Activated CD4-positive, alpha-beta T cell treated with anti-CD3 and anti-CD28 coated beads, Interleukin-2, amount 50 U/mL, for 16 hours (primary cell): ENCODE measurements around the gene NAA80.

ENCODE experiments used
- DNase-seq: peaks from one replicate; pipeline ENCODE4 v3.0.0-alpha.2; 2020

The NAA80 gene

DNA sequence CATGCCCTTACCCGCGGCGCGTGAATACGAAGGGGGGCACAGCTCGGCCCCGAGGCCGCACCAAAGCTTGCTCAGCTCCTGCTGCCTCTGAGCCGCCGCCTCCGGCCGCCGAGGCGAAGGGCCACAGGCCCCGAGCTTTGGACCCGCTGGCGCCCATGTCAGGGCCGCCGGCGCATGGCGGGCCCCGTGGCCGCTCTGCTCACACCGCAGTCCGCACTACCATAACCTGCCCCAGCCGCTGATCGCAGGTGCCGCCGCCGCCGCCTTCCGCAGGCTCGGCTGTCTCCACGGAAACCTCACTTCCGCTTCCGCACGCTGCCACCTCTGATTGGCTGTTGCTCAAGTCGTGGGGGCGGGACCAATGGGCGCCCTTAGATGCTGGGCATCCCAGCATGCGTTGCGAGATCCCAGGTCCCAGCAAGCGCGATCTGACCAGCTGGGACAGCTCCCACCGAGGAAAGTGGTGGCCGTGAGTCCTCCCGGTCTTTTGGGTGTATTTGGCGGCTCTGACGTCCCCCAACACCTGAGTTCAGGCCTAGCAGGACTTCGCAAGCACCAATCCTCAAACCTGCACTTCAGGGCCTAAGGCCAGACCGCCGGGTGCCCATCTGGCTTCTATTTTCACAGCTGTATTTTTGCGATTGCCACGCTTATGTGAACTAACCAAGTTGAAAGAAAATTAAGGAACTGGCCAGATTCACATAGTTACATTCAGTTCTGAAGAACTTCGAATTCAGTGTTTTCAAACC lies 28.9 kb upstream of the NAA80 start, which contains the start of gene TUSC2:
Gene TUSC2, minus strand, starts transcription at position 281 of the 749 bp plus-strand sequence. Its CDS starts 124 bp downstream, at position 157.
- DNase-seq, result peak; percentile 97

DNA sequence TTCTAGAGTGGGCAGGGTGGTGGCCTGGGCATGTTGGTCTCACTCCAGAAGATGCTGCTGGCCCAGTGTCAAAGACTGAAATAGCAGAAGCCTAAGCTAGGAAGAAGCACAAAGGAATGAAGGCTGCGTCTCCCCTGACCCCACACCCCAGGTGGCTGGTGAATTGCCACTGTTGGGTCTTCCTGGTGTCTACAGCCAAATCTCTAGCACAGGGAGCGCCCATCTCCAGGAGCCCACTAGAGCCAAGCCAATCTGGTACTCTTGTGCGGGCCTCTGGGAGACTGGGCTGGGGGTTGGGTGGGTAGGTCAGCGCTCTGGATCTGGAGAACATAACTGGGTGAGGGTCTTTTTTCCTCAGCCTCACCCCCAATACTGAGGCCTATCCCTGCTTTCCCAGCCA lies 27.9 kb upstream of the NAA80 start:
- DNase-seq, result no peak

DNA sequence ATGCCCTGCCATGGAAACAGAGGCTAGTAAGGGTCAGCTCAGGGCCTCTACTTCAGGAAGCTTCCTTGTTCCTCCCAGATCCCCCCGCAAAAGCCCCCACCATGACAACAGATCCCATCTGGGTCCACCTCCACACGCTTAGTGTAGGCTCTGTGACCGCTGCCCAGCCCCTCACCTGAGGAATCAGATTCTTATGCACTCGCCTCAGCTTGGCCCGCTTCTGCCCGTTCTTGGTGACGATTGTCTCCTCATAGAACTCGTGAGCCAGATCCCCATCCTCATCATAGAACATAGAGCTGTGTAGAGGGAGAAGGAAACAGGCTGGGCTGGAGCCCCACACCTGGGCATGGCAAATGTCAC lies 27.0 kb upstream of the NAA80 start:
- DNase-seq, result no peak

DNA sequence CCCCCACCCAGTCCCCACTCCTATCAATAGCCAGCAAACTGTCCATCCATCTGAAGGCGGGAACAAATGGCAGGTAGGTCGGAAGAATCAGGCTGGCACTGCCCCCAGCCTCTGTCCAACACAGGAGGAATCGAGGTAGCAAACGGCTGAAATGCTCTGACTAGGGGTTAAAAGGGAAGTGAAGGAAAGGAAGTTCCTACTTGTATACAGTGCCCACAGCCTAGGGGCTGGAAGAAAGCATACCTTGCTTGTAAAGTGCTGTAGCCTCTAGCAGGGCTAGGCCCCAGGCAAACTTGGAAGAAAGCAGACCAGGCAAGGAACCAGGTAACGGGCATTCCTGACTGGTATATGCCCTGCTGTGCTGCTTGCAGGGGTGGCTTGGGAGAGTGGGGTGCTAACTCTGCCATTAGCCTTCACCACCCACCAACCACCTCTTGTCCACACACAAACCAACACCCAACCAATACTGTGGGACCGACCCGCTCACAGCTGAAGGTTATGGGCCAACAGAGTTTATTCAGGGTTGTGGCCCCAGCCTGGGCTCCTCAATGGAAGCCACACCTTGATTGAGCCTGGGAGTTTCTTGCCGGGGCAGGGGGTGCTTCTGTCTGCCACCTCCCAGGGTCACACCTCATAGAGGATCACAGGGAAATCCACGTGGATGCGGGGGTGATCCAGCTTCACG lies 26.4 kb upstream of the NAA80 start:
- no peak for DNase-seq

DNA sequence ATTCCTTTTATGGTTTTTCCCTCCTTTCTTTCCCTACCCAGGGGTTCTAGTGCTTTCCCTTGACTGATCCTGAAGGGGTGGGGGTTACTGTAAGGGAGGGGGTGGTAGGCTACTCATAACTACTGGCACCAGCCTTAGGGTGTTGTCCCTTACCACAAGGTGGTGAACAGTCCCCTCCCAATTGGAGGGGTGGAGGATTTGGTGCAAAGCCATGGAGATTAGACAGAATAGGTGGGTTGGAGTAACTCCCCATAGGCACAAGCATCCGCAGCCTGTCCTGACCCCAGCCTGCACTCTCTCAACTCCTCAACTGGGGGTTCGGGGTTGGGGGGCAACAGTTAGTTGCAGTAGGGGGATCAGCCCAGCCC lies 25.9 kb upstream of the NAA80 start:
- no peak for DNase-seq

DNA sequence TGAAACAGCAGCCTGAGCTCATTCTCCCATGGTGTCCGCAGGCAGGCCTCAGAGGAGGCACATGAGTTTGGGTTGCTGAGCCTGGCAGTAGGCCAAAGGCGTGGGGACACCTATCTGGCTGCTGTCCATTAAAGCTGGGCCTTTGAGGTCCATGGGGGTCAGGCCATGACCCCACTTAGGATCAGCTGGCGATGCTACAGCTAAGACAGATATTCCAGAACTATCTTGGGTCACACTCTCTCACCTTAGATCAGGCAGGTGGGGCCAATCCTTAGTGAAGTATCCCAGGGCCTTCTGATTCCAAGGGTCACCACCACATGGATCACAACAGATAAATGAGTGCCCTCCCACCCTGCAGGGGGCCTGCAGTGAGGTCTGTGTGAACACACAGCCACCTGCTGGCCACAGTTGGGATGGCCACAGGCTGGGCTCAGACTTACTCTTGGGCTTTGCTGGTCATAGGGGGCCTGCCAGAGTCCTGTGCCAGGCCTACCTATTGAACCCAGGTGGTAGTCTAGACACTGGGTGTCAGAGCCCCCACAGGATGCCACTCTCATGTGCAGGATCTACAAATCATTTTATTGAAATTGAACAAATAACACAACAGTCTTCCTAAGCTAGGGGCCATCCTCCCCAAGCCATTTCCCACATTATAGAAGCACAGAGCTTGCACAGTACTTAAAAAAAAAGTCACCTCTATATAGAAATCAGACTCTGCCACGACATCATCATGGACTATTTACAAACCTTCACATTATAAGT lies 25.3 kb upstream of the NAA80 start:
- peak; percentile 60 for DNase-seq

DNA sequence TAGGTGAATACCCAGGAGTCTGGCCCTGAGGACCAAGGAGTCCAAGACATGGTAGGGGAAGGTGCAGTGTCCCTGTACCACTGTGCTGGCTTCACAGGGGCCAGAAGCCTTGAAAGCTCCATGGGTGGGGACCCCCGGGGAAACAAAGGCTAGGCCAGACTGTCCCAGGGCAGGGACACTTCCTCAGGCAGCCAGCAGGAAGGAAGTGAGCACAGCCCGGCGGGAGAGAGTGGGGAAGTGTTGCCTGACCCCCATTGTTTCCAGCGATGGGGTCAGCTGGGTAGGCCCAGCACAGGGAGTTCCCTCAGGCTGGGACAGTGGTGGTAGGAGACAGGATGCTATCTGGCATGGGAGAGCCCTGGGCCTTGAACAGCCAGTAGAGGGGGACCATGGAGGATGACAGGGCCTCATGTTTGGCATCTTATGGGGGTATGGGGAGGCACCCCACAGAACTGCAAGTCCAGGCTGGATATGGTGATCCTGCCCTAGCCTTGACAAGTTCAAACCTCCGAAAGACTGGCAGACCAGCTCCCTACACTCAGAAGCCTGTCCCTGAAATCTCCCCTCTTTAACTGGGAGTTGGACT lies 24.5 kb upstream of the NAA80 start:
- DNase-seq, result no peak

DNA sequence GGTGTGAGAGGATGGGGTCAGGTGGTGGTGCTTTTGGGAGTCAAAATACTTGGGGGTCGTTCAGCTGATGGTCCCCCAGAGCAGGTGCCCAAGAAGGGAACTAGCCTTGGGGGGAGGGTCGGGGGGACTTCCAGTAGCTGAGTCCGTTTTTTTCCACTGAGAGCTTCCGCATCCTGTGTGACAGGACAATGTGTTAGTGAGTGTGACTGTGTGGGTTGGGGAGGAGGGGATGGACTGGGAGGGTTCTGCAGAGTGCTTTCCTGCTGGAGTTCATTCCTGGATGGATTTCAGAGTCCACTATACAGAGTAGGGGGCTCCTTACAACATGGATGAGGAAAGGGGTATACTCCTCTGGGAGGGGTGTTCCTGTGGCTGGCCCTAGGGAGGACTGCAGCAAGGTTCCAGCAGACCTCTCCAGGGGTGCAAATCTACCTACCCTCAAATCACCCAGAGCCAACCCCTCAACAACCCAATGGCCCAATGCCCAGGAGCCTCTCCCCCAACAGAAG lies 23.9 kb upstream of the NAA80 start:
- no peak for DNase-seq

DNA sequence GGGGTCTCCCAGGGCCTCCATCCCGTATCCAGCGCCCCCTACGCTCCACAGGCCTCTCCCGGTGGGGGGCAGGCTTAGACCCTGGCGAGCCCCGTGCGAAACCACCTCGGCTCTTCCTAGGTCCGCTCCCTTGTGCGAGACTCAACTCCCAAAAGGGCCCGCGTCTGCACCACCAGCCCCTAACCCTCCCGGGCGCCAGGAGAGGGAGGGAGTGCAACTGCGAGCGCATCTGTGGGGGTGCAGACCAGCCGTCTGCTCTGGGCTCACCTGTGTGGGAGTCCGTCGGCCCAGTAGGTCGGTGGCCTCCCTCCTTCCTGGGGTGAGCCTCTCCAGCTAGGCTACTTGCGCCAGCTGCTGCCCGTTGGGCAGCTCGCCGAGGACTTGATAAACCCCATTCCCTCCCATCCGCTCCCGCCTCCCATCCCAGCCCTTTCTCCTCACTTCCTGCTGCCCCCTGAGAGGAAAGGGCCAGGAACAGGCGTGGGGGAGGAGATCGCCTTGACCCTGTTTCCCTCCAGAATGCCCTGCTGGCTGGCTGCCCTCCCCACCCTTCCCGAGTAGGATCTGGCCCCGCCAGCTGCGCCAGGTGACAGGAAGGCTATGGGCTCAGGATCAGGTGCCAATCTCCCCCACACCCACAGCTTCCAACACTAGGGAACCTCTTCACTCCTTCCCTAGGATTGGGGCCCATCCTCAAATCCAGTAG lies 23.3 kb upstream of the NAA80 start, which contains the start of gene HYAL2:
Gene HYAL2, minus strand, starts transcription at position 360 of the 706 bp plus-strand sequence. CDS start 2,256 bp downstream, outside the sequence.
- no peak for DNase-seq

DNA sequence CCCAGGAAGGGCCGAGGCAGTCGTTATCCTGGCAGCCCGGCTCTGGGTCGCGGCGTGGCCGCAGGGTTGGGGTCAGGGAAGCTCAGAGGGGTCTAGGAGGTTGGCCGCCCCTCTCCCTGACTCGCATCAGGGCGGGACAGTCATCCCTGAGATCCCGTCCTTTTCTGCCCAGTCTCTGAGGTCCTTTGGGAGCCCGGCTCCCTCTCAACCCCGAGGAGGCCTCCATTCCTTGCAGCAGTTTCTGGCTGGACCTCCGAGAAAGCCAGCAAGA lies 22.8 kb upstream of the NAA80 start:
- DNase-seq, result no peak

DNA sequence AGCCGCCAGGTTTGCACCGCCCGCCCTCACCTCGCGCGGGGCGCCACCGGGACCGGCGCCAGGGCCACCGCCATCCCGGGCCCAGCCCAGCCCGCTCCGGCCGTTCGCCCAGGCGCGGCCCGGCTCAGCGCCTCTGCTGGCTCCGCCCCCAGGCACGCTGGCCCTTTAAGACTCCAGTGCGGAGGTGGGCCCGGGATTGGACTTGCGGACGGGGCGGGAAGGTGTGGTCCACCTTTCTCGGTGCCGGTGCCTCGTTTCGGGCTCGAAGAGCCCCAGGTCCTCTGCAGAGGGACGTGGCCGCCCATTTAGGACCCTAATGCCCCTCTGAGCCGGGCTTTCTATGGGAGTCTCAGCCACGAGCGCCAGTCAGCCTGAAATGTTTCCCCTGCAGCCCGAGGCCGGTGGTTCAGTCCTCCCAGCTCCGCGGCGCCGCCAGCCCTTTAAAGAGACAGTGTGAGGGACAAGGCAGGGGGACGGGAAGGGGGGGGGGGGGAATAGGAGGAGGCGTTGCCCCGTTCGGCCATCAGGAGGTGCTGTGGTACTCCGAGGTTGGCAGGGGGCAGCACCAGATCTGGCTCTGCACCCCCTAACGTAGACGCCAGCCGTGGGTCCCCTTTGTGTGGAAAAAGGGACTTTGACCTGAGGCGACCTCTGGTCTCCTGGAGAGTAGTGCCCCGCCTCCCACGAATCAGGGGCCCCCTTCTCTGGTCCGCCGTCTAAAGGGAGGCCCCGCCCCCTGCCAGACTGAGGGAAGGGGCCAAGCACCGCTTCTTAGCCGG lies 22.3 kb upstream of the NAA80 start:
- DNase-seq, result peak; percentile 85

DNA sequence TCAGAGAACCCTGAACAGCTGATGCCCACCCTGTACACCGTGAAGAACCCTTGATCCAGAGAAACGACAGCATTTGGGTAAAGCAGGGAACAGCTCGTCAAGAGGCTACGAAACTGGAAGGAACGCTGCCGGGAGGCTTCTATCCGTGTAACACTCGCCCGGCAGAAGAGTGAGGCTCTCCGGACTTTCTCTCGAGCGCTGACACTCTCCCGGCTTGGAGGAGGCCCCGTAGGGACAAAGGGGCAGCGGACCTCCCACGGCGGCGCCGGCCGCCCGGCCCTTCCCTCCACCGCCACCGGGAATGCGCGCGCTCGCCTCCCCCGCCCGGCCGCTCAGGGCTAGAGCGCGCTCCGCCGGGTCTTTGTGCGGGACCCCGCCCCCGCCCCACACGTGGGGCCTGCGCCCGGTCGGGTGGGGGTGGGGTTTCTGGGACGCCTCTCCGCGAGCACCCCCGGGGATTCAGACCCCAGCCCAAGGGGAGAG lies 21.7 kb upstream of the NAA80 start:
- DNase-seq, result peak; percentile 58

DNA sequence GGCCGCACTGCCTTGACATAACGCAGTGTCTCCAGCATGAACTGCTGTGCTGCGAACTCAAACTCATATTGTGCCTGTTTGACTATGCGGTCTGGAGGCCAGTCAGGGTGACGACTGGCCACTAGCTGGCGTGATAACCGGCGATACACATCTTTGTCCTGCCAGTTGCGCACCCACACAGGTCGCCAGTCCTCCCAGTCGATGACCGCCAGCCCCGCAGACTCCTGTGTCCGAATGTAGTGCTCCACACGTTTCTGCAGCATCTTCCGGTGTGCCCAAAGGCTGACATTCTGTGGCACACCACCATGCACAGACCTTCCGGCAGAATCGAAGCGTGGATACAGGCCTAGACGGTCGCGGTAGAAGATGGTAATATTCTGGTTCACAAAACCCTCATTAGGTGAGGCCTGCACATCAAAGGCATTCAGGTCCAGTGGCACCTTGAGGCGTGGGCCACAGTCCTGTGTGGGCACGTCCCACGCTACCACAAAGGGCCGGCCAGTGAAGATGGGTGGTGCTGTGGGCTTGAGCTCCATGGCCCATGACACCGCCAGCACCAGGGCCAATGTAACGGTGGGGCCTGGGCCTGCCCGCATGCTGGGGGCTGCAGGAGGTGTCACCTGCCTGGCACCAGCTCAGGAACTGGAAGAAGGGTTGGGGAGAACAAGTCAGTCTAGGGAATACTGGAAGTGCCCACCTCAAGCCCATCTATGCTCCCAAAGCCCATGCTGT lies 20.9 kb upstream of the NAA80 start:
- DNase-seq, result no peak

DNA sequence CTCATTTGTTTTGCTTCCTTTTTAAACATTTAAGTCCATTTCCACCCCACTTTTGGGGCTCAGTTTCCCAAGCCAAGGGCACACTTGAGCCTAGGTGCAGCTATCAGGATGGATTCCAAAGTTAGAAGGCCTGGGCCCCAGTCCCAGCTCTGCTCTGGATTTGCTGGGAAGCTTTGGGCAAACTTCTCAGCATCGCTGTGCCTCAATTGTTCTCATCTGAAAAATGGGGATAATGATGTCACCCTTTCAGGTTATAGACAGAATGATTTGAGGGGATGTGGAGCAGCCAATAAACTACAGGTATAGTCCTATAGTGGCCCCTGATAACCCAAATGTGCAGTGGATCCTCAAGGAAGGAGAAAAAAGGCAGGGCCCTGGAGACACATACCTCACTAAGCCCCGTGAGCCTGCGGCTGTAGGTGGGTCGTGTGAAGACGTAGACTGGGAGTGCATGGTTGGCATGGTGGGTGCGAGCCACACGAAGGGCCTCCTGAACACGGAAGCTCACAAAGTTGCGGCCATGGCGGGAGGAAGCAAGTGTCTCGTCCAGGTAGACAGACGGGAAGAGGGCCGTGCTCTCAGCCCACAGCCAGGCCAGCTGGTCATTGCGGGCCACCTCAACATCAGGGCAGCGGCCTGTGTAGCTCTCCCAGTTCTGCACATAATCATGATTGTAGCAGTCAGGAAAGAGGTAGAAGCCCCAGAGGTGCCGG lies 20.1 kb upstream of the NAA80 start:
- no peak for DNase-seq

DNA sequence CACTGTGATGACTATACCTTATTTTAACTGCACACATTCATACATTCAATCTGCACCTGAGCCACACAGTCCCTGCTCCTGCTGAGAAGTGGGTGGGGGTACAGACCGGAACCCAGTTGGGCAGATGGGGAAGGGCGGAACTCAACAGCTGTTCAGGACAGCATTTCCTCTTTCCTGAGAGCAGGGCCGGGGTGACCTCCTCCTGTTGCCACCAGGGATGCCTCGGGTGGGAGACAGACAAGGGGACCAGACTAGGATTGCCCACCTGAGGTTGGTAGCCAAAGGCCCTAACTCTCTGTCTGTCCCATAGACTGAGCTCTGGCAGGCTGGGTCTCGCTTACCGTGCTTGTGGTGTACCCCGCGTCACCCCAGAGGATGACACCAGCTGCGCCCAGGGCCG lies 19.4 kb upstream of the NAA80 start:
- no peak for DNase-seq

DNA sequence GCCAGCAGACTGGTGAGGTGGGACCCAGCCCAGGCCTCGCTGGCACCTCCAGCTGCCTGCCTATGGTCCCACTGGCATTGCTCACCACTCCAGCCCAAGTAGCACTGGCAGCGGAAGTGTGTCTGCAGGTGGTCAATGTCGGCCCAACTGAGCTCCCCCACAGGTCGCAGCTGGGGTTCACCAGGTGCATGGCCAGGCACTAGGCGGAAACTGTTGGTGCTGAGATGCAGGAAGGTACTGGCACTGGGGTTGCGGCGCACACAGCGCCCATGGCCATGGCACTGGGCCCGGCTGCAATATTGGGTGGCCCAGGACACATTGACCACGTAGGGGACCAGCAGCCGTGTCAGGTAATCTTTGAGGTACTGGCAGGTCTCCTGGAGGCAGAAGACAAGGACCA lies 19.0 kb upstream of the NAA80 start:
- no peak for DNase-seq

DNA sequence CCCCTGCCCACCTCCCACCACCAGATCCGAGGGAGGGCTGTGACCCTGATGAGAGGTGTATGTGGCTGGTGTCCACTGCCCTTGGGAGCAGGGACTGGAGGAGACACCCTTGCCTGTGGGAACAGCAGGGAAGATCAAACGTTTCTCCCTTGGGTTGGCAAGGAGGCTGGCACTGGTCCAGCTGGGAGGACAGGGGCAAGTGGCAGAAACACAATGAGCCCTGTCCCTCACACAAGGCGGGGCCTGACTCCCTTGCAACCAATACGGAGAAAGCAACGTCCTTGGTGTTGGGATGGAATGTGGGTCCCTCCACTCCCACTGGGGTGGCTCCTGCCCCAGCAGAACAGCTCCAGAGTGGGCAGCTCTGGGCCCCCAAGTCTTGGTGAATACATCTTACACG lies 18.1 kb upstream of the NAA80 start:
- DNase-seq, result no peak

DNA sequence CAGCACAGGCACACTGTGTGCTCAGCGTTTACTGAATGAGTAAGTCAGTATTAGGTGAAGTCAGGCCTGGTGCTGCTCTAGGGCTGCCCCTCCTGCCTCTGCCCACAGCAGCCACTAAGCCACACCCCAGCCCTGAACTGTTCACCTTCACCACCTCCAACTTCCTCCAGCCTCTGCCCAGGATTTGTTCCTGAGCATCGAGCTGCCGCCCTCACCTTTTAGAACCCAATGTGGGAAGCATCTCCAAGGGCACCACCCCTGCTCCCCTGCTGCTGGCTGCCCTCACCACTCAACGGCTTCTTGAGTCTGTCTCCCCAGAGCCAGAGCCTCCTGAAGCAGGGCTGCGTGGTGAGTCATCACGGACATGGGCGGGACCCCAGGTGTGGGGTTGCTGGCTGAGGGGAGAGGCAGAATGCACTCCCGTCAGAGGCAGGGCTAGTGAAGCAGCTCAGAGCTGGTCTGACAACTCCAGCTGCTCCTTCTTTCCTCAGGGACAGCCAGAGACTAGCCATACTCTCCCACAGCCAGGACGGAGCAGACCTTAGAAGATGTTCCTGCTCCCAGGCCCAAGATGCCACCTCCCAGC lies 17.5 kb upstream of the NAA80 start:
- peak; percentile 66 for DNase-seq

DNA sequence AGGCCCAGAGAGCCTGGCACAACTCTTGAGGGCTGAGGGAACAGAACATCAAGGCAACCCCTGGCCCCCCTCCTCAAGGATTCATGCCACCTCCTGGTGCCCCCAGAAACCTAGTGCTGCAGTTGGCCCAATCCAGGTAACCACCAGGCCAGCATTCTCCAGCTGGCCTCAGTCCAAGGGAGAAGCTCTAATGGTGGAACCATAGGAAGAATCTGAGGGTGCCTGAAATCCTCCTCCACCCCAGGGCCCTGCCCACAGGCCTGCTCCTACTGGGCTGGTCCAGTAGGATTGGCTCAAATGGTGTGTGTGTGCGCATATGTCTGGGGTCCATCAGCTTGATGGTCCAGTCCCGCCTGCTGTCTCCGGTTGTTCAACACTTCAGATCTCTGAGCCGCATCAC lies 15.6 kb upstream of the NAA80 start:
- no peak for DNase-seq

DNA sequence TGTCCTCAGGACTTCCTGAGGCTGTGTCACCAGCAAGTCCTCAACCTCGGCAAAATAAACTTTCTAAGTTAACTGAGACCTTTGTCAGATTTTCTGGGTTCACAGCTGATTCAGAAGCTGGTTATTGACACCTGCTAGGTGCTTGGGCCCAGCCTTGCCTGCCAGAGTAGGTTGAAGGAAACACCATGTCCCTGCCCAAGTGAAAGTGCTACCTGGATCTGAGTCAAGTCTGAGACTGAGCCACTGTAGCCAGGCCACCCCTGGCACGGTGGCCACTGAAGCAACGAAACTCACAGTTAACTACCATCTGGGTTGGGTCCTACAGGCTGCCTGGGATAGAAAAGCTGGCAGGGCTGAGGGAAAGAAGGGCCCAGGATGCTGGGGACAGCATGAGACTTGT lies 15.1 kb upstream of the NAA80 start:
- no peak for DNase-seq
